CD4-positive, alpha-beta T cell treated with Interleukin-21 for 1 hour (primary cell): ENCODE results near the gene DNMT3A.

Source experiments
- DNase-seq: peaks from one replicate; pipeline ENCODE4 v3.0.0-alpha.2; 2020

The DNMT3A gene

DNA sequence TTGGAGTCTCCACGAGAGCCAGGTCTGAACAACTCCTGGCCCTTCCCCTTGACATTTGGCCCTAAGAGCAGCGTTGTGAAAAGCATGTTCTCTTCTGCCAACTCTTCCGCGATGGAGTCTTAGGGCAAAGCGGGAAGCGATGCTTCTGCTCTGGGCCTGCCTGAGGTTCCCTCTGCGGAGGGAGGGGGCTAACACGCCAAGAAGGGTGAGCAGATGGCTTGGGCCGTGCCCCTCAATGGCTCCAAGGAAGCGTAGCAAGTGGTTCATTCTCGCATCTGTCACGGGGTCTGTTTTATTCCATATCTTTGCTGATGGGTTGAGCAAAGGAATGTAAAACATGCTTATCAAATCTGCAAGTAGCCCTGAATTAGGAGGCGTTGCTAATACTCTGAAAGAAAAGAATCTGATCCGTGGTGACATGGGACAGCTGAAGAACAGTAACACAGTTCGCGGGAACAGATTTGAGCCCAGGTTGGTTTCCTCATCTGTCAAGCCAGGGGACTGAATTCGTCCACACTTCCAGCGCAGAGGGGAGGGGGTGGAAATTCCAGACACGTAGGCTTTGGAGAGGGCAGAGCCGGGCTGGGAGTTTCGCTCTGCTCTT, 38.0 kb downstream of the DNMT3A start:
- no peak for DNase-seq

DNA sequence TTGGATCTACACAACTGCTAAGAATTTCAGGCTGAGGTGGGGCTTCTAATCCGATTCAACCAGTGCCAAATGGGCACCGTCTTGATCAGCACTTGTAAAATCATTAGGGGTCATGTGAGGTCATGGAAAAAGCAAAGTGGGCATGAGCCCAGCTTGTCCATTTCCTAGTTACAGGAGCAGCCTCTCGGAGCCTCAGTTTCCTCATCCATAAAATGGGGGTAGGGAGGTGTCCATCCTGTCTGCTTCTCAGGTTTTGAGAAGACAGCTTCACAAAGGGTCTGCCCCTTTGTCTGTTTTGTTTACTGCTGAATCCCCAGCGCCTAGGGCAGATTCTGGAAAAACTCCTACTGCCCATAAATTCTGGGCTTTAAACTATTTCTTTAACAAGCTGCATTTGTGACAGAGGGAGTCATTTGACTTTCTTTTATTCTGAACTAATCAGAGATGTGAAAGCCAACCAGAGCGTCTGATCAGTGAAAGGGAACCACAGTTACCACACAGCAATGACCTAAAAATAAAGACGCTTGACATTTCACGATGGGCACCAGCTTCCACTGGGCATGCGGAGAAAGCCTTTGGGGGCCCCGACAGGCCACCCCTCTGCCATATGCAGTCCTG, 38.9 kb downstream of the DNMT3A start:
- no peak for DNase-seq

DNA sequence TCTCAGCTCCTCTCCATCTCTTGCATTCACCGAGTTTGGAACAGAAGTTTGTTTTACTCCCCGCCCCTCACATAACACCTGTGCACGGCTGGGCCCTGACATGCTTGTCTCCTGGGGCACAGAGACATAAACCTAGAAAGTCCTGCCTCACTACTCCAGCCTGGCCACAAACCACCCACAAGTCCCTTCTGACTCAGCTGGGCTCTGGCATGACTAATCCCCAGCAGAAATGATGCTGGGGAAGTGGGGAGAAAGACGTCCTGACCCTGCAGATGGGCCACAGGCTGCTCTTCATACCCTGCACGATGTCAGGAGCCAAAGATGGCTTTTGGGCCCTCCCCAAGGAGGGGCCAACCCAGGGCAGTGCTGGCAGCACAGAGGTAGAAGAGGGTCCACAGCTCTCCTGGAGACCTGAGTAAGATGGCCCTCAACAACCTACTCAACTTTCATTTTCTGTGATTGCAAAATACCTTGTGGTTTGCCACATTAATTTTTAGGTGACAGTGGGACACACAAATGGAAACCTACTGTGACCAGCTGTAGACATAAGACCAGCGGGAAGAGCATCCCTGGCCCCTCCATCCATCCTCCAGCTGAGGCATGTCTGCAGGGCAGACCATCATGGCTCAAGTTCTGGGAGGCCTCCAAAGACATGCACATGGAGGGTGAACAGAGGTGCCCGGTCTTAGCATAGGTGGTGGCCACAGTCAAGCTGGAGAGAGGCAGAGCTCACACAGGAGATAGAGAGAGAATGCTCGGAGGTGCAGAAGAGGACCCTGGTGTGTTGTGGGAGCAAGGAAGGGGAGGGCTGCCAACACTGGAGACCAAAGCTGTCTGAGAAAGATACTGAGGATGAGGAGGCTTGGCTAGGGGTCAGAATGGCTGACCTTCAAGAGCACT, 40.0 kb downstream of the DNMT3A start:
- DNase-seq = peak; percentile 50

DNA sequence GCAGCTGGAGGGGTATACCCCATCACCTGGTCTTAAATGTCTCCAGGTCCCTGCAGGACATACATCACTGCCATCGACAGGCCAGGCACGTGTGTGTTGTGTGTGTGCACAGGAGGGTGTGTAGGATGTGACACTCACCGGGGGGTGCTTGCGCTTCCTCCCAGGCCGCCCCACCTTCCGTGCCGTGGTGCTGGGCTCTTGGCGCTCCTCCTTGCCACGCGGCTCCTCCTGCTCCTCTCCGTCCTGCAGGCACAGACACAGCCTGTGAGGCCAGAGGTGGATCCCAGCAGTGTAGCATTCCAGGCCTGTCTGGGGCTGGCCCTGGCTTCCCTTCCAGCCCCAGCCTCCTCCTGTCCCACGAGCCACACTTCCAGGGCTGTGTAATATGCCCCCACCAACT, 41.7 kb downstream of the DNMT3A start:
- DNase-seq = no peak

DNA sequence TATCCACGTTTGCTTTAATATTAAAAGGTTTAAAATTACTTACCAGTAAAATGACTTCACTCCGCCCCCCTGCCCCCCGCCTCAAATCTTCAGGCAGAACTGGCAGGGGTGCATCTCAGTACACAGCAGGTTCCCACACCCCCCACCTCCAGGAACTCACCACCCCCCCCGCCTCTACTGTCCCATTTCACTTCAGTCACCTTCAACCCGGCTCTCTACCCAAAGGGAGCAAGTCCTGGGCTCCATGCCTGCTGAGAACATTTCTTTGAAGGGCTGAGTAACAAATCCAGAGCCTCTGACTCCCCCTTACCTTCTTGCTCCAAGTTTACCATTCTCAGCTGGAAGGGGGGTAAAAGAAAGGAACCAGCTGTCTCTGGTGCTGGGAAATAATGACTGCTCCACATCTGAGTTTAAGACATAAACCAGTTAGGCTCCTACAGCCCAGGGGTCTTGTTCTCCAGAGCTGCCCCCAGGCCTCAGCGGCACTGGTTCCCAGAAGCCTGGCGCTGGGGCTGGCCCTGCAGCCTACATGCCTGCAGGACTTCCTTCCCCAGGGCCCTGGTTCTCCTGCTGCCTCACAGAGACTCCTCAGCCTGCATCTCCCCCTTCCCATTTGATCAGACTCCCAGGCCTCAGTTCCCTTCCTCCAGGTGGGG, 42.8 kb downstream of the DNMT3A start:
- no peak for DNase-seq

DNA sequence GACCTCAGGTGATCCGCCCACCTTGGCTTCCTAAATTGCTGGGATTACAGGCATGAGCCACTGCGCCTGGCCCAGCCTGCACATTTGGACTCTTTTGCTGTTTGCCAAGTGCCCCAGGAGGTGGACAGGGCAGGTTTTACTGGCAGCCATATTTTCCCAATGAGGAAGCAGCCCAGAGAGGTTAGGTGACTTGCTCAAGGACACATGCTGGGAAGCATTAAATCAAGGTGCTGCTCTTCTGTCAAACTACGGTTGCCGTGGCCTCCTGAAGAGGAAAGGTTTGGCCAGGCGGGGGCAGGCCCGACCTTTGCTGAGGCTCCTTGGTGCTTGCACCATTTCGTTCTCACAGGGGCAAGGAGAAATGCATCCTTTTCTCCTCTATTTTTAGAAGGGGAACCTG, 44.0 kb downstream of the DNMT3A start:
- DNase-seq = no peak

DNA sequence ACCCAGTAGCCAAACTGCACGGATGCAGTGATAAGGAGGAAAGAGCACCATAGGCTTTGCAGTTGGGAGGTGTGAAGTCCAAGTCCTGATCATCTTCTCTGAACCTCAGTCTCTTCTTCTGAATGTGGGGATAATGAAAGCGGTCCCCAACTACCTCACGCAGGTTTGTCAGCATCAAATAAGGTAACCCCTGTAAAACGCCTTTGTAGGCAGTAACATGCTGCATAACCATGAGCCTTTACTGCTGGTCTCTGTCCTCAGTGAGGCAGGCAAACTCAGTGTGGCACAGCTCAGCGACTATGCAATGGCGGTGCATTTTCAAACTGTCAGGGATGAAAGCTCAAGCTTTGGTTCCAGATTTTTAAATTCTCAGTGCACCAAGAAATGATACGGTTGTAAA, 46.1 kb downstream of the DNMT3A start:
- DNase-seq = no peak

DNA sequence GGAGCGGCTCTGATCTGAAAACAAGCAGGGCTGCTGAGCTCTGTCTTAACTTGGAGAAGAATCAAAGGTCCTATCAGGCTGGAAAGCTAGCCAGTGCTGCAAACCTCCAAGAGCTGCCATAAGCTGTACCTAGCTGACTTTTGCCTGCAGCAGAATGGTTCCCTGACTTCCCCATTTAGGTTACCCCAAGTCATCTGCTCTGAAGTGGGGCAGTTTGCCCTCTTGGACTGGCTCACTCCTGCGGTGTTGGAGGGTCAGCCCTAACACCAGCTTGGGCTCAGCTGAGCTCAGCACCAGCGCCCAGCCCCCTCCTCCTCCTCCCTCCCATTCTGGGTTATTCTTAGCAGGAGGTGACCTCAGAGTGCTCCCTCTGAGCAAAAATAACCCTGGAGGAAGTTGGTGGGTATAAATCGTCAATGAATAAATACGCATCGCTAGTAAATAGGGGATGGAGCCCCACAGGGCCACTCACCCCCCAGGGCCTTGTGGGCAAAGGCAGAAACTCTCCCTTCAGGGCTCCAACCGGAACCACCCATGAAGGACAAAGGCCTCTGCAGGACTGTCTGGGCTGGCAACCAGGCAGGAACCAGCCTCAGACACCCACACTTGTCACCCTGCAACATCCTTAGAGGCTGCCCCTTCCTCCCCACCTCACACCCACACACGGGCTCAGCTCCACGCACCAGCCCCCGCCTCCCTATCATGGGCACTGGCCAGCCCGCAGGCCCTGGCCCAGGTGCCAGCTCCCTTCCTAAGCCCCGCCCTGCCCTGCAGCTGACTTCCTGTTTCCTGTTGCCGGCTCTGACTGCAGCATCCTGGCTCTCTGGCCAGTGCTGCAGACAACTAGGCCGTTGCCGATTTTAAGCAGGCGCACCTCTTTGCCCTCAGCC, 46.9 kb downstream of the DNMT3A start:
- peak; percentile 85 for DNase-seq

DNA sequence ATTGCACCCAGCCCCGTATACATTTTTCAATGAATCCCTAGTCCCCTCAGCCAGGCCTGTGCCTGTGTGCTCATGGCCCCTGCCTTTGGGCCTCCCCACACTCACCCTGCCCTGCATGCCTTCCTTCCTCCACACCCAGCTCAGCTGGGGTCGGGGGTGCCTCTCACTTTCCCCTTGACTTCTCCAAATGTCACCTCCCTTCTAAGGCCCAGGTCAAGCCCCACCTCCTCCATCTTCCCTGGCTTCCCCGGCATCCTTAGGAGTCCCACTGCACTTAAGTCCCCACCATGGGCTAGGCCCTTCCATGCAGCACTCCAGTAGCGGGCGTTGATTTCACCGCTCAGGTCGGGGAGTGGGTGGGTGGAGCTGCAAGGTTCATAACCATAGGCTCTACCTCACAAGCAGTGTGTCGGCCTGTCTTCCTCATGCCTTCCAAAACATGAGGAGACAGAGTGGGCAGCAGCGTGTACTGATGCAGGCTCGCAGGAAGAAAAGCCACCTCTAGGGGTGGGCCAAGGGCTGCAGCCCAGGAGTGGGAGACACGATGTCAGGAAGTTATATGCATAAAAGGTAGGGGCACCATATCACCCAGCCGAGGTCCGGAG, 47.7 kb downstream of the DNMT3A start:
- DNase-seq = no peak

DNA sequence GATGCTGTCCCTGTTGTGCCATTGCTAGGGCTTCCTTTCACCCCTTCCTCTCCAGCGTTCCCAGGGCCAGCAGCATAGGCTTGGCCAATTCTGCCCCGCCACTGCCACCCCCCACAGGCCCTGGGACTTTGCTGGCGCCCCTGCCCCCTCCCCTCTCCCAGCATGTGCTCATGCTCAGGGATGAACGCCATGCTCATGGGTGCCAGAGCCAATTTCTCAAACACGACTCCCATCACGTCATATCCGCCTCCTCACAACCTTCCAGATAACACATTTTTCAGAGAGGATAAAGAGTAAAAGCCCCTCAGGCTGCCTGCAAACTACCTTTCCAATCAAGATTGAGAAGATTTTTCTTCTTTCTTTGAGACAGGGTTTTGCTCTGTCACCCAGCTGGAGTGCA, 48.6 kb downstream of the DNMT3A start:
- DNase-seq = no peak

DNA sequence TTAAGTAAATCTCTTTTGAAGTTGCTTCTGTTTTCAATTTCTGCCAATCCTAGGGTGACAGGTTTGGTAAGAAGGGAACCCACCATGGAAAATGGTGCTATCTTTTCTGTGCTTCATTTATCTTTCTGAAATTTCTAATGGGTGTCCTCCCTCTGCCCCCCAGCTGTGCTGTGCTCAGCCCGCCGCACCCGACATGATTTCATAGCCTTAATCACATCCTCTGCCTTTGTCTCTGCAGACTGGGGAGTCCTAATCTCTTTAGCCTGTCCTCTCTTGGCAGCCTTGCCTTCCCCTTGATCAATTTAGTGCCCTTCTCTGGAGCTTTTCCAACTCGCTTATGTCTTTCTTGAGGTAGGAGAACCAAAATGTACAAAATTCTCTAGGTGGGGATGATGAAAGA, 49.3 kb downstream of the DNMT3A start:
- DNase-seq = no peak

DNA sequence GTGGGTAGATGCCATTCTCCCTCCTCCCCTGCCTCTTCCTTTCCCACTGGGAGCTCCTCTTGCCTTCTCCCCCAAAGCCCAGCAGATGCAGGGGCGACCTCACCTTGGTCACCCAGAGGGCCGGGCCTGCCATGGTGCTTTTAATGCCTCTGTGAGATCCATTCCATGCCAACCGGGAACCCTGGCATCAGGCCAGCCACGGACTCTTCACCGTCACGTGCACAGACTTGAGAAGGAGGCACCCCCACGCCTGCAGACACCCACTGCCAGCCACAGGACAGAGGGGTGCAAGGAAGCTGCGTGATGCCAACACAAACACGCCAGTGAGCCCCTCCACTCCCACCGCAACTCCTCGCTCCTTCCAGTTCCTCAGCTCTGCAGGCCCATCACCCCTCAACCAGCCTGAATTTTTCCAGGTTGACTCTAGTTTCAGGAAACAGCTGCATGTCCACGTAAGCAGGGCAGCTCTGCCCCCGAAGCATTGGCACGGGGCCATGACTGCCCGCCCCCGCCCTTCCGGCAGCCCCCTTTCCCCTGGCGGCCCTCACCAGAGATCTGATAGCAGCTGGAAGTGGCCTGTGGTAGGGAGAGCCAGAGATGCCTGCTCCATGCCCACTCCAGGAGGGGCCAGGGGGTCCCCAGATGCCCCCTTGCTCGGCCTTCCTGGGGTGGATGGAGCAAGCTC, 50.8 kb downstream of the DNMT3A start:
- no peak for DNase-seq

DNA sequence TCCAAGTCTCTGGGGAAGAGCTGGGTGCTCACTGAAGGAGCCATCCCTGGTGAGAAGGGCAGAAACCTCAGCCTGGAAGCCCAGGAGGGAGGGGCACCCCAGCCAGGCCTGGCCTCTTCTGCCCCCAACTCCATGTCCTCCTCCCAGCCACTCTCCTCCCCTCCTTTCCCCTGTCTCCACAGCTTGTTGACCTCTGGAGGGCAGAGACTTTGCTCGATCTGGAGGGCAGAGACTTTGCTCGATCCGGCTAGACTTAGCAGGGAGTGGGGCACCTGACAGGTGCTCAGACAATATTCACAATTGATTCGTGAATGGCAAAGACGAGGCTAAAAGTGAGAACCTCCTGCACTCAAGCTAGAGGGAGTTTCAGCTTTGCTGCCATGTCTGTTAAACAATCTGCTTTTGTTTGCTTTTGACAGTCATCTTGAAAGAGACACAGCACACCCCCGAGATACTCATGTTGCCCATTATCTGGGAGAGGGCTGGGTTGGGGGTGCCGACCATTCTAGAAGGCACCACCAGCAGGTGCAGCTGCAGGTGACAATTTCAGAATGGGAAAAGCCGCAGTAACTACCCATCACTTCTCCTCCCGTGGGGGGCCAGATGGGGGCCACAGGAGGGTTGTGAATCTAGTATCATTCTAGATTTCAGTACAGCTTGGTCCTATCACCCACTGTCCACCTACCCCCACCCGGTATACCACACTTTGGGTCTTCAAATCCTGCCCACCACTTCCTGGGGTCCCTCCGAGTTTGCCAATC, 54.8 kb downstream of the DNMT3A start:
- no peak for DNase-seq

DNA sequence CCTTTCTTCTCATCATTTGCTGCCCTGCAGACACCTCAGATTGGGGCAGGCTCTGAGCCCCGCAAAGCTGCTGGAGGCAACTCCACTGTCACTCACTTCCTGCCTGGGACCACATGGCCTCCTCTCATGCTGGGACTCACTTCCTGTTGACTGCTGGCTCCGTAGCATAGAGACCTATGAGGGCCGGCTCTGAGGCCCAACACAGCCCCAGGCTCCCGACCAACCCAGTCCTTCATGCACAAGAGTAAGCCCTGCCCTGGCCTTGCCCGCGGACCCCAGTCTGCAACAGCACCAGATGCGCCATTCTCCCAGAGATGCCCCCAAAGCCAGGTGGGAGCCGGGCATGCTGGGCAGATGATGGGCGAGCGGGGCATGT, 55.7 kb downstream of the DNMT3A start:
- peak; percentile 74 for DNase-seq

DNA sequence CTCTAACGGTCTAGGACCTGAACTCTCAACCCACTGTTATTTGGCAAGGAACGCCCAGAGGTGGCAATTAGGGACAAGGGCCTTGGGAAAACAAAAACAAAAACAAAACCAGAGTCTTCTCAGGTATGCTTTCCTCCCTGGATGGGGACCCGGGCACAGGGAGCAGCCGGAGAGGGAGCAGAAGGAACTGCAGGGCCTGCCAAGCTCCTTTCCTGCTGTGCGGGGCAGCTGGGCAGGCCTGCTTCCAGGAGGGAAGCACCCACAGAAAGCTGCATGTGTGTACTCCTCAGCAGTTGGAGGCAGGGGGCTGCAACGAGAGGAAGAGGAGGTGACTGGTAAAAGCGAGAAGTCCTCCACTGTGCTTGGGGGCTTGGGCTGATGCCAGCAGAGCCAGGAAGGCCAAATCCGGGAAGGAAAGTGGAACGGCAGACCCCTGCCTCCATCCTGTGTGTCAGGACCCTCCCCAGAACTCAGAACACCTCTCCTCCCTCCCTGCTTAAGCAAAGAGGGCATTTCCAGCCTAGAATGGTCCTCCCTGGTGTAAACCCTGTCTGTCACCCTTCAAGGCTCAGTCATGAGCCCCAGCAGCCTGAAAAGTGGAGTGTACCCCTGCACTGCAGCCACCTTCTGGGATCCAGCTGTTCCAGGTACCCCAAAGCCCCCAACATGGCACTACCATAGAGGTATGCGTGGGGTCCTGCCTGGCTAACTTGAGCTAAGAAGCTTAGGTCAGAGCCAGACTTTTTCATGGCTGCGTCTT, 56.3 kb downstream of the DNMT3A start:
- DNase-seq = no peak

DNA sequence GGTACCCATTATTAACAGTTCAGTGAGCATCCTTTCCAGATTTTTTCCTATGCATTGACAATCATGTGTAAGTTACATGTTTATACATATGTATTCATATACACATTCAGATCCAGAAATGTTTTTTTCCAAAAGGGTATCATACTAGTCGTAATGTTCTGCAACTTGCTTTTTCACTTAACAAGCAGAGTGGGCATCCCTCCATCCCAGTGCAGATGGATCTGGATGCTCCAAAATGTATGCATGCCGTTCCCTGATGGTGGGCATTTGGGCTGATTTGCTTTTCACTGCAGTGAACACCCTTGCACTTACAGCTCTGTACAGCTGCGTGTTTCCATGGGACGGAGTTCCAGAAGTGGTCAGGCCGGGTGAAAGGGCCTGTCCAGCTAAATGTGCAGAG, 57.0 kb downstream of the DNMT3A start:
- no peak for DNase-seq

DNA sequence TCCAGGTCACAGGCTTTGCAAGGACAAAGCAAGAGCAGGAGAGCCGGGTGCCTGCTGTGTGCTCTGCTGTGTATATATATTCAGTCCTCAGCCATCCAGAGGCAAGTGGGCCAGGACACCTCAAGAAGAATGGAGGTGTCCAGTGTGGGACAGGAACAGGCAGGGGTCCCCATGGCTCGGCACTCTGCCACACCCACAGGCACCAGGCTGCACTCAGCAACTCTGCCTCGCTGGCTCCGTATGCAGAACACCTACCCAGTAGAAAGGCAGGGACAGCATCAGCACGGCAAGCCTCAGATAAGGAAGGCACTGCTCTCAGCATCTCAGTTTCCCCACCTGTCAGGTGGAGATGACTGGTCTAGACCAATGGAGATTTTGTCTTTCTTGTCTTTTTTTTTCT, 57.8 kb downstream of the DNMT3A start:
- no peak for DNase-seq

DNA sequence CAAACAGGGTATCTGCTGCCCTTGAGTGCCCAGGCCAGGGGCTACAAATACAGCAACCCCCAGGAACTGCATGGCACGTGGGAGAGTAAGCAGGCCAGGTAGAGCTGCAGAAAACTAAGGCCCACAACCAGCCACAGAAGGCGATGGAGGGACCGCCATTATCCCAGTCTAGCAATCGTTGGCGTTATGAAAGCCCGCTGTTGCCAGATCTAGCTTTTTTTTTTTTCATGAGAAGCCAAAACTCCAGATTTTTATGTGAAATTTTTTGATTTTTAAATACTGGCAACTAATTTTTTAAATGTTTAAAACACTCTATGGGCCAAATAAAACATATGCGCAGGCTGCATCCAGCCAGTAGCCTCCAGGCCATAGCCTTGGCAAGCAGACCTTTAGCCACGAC, 59.8 kb downstream of the DNMT3A start:
- no peak for DNase-seq

DNA sequence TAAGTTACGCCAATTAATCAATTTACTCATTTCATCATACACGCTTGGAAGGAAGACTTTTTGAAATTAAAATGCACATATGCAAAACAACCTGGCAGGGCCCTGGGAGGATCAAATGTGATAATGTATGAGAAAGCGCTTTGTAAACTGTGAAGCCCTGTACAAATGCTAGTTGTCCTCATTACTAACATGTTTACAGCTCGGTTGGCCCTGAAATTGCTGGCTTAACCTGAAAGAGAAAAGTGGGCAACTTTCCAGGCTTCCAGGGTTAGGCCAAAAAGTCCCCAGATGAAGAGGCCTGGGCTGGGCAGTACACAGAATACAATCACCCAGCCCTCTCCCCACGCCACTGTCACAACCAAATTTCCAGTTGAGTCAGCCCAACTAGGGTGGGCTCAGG, 60.2 kb downstream of the DNMT3A start:
- DNase-seq = no peak
